Ecto neural progenitor cell (in vitro differentiated cells): ENCODE data around the gene SMAD7.
"Not testable (repeated sequence)": the region's sequence is repeated elsewhere in the genome, so short reads cannot be mapped to it uniquely, and the experiment has no call there.

Experiments
- DNase-seq: peaks from one replicate; pipeline ENCODE4 v3.0.0-alpha.2; 2018; ENCODE audit warnings: low spot score

The SMAD7 gene

GRCh38 chr18:48877941-48878340 is 72.8 kb downstream of the SMAD7 start:
- DNase-seq: no peak

GRCh38 chr18:48876590-48876989 is 74.2 kb downstream of the SMAD7 start:
- DNase-seq: no peak

DNA sequence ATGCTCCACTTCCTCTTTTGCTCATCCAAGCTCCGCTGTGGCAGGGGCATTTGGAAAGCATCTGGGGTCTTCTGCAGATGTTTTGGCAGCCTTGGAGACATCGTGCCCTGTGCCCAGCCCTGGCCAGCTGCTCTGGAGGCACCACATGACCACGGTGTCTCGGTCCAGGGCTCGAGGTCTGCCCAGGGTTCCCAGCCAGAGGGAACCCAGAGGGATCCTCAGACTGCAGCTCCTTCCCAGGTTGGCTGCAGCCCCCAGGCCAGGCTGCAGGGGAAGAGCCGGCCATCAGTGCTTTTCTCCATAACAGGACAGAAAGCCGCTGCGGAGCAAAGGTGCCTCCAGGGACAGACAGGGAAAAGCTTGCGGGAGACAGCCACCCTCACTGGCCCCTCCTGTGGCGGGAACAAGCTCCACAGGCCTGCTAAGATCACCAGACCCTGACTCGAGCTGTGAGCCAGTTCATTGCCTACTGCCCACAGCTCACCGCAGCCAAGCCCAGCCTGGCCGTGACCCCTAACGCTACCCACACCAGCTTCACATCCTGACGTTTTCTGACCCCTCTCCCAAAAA is 74.7 kb downstream of the SMAD7 start:
- no peak for DNase-seq

DNA sequence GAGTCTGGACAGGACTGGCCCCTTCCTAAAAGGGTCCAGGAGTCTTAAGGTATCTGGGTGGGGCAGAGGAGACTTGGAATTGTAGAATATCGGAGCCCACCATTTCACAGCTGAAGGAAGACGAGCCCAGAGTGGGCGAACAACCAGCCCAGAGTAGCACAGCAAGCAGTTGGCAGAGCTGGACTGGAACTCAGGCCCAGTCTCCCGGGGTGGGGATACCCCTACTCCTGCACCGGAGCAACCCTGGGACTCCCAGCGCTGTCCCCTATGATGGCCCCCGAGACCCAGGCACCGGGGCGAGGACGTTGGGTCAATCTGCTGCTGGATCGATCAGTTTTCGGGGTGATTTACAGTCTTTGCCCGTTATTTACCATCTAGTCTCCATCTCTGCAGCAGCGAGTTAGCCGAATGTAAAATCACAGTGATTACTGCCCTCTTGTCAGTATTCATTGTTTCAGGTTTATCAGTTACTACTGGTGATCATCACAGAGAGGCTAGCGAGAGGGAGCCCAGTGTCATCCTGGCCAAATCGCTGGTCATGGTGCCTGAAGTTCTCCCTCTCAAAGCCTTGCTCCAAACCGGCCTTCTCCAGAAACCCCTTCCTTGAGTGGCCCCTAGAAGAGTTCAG is 75.3 kb downstream of the SMAD7 start:
- no peak for DNase-seq

GRCh38 chr18:48874701-48875162 is 76.0 kb downstream of the SMAD7 start:
- no peak for DNase-seq

GRCh38 chr18:48874233-48874632 is 76.5 kb downstream of the SMAD7 start:
- no peak for DNase-seq

DNA sequence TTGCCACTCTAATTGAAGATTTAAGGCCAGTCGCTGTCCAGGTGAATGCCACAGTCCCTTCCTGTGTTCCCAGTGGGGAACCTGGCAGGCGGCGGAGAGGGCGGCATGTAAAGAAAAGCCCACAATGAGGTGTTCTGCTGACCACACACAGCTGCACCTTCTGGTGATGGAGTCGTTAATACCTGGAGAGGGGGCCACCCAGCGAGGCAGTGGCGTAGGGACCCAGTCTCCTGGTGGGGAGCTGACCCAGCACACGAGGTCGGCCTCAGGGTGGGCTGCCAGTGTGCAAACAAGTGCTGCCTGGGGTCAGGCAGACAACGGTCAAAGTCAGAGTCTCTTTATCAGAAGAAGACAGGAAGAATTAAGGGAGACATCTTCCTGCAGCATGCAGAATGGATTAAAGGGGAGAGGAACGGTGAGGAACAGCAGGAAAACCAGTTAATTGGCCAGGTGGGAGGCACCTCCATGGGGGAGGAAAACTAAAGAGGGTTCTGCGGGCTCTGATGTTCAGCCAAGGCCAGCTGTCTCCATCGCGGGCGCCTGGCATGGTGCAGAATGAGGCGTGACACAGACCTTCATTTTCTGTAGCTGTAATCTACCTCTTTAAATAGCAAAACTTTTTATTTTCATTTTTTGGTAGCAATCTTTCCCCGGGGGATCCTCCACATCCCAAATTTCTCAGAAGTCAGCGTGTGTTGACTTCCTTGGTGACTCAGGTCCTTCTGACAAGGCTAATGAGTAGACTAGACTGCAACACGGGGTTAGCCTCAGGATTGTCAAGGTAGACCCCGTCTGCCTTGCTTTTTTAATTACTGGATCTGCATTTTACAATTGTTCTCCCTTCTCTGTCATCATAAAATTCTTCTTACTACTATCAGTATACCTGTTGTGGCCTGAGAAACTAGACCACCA is 78.3 kb downstream of the SMAD7 start:
- no peak for DNase-seq

- no peak for DNase-seq
Observed at GRCh38 chr18:48871391-48872166, 79.2 kb downstream of the SMAD7 start.

- DNase-seq: not testable (repeated sequence)
Observed at GRCh38 chr18:48870926-48871325, 79.8 kb downstream of the SMAD7 start.
